IPS-NIHi11 (cell line): Measurements from ENCODE around the gene LILRB3.
A peak's percentile ranks its signal among the peaks of the same experiment; 100 is the strongest.
"Not testable (repeated sequence)": the region's sequence is repeated elsewhere in the genome, so short reads cannot be mapped to it uniquely, and the experiment has no call there.

Experiments
- DNase-seq: peaks from one replicate; pipeline ENCODE4 v3.0.0; 2012; ENCODE audit warnings: mixed read lengths, low spot score

LILRB3 gene

GRCh38 chr19:54242234-54242633 lies 19.4 kb upstream of the LILRB3 start:
- DNase-seq = not testable (repeated sequence)

GRCh38 chr19:54240372-54241336 lies 17.8 kb upstream of the LILRB3 start:
- DNase-seq = not testable (repeated sequence)

- DNase-seq = not testable (repeated sequence)
These were observed 16.9 kb upstream of the LILRB3 start for GRCh38 chr19:54239491-54240371.

GRCh38 chr19:54233941-54234340 lies 11.1 kb upstream of the LILRB3 start:
- no peak for DNase-seq

GRCh38 chr19:54231077-54231931 lies 8.5 kb upstream of the LILRB3 start:
- DNase-seq = peak; percentile 91

- DNase-seq = no peak
These were observed 7.2 kb upstream of the LILRB3 start for GRCh38 chr19:54230031-54230430.

GRCh38 chr19:54229146-54229545 lies 6.3 kb upstream of the LILRB3 start:
- no peak for DNase-seq

- not testable (repeated sequence) for DNase-seq
These were observed 1.8 kb upstream of the LILRB3 start for GRCh38 chr19:54224619-54225018.

GRCh38 chr19:54223937-54224281 lies 1.1 kb upstream of the LILRB3 start:
- DNase-seq = not testable (repeated sequence)

- not testable (repeated sequence) for DNase-seq
These were observed 600 bp upstream of the LILRB3 start for GRCh38 chr19:54223277-54223936.

GRCh38 chr19:54221947-54222346 lies 860 bp downstream of the LILRB3 start:
- not testable (repeated sequence) for DNase-seq

- not testable (repeated sequence) for DNase-seq
These were observed 3.1 kb downstream of the LILRB3 start for GRCh38 chr19:54219702-54220101.

- DNase-seq = no peak
These were observed 3.7 kb downstream of the LILRB3 start for GRCh38 chr19:54218960-54219661.

- DNase-seq = no peak
These were observed 4.5 kb downstream of the LILRB3 start for GRCh38 chr19:54218259-54218658.

- not testable (repeated sequence) for DNase-seq
These were observed 5.1 kb downstream of the LILRB3 start for GRCh38 chr19:54217517-54218247.

GRCh38 chr19:54216869-54217268 lies 5.9 kb downstream of the LILRB3 start:
- no peak for DNase-seq

GRCh38 chr19:54214734-54215133 lies 8.1 kb downstream of the LILRB3 start:
- not testable (repeated sequence) for DNase-seq

GRCh38 chr19:54214217-54214616 lies 8.6 kb downstream of the LILRB3 start:
- DNase-seq = not testable (repeated sequence)

- DNase-seq = no peak
These were observed 11.6 kb downstream of the LILRB3 start for GRCh38 chr19:54211235-54211634.
